Suprapubic skin (tissue), 4 donors: ENCODE results near the gene CPA2.

Experiments used
- EP300 ChIP-seq: sonication (generic); formaldehyde crosslinking; IDR thresholded peaks from one replicate; pipeline ENCODE4 v1.6.1; 2017; ENCODE audit warnings: antibody characterized with exemption
- POLR2A ChIP-seq, 2 donors: fragments of 450-650 bp; IDR thresholded peaks; one replicate each; pipeline ENCODE4 v1.6.1; 2017; ENCODE audit warnings: antibody characterized with exemption in 2 of 2, mild to moderate bottlenecking in 2 of 2, moderate library complexity in 2 of 2
- POLR2AphosphoS5 ChIP-seq, 3 donors: sonication (generic); formaldehyde crosslinking; IDR thresholded peaks; one replicate each; pipeline ENCODE4 v1.6.1; 2017; ENCODE audit warnings: antibody characterized with exemption in 3 of 3
- TF ChIP-seq, protein P1 (sequence below), 2 donors: fragments of 200-600 bp in 1 of 2; fragments of 450-650 bp in 1 of 2; sonication (generic) in 1 of 2; IDR thresholded peaks; one replicate each; pipeline ENCODE4 v1.5.1; 2016 to 2019; ENCODE audit warnings: antibody characterized with exemption in 2 of 2, mild to moderate bottlenecking in 1 of 2, moderate library complexity in 1 of 2

DNA sequence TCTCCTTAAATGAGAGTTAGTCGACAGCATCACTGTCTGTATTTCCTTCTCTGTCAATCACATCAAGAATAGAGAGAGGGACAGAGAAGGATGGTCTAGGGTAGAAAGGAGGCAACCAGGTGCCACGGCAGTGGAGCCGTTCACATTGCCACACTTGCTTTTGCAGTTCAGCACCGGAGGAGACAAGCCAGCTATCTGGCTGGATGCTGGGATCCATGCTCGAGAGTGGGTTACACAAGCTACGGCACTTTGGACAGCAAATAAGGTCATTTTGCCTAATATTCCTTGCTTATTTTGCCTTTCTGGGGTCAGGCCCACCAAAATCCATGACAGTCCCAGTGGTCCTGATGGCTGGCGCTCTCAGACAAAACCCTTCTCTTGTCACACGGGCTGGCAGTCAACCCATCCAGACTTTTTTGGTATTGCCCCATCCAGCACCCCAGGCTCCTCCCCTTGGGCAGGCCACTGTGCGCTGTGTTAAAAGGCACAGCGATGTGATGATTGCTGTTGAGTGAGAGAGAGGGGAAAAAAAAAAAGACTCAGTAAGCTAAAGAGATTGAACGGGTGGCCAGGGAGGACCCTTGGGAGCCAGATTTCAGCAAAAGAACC, 8.4 kb downstream of the CPA2 start:
- TF ChIP-seq POLR2AphosphoS5 (IDR thresholded peaks at IDR 0.05) (no peak), POLR2A (IDR thresholded peaks at IDR 0.05) (no peak), EP300 (no peak)
- TF ChIP-seq, protein P1, sequence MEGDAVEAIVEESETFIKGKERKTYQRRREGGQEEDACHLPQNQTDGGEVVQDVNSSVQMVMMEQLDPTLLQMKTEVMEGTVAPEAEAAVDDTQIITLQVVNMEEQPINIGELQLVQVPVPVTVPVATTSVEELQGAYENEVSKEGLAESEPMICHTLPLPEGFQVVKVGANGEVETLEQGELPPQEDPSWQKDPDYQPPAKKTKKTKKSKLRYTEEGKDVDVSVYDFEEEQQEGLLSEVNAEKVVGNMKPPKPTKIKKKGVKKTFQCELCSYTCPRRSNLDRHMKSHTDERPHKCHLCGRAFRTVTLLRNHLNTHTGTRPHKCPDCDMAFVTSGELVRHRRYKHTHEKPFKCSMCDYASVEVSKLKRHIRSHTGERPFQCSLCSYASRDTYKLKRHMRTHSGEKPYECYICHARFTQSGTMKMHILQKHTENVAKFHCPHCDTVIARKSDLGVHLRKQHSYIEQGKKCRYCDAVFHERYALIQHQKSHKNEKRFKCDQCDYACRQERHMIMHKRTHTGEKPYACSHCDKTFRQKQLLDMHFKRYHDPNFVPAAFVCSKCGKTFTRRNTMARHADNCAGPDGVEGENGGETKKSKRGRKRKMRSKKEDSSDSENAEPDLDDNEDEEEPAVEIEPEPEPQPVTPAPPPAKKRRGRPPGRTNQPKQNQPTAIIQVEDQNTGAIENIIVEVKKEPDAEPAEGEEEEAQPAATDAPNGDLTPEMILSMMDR (IDR thresholded peaks at IDR 0.05), result no peak
